Esophagus muscularis mucosa (tissue), 4 donors: Measurements from ENCODE around the gene RASGRF1. TPM values are rescaled to one million over a fixed set of nuclear protein-coding genes. Genes with fewer than 3 reads are reported as not detected.

Experiments used
- DNase-seq: peaks from one replicate; pipeline ENCODE4 v3.0.0-alpha.2; 2017; ENCODE audit errors: extremely low spot score
- H3K27ac ChIP-seq, 4 donors: fragments of 200-600 bp; sonication (generic); replicated peaks in 1 of 4; 1 replicate in 3 of 4; 2 replicates in 1 of 4; pipeline ENCODE4 v1.5.1; 2016 to 2019; ENCODE audit warnings: mild to moderate bottlenecking in 1 of 4
- H3K27me3 ChIP-seq, 4 donors: fragments of 200-600 bp; sonication (generic); one replicate each; pipeline versions ENCODE4 v1.5.1 to v1.6.0; 2016 to 2019
- H3K36me3 ChIP-seq, 4 donors: fragments of 200-600 bp; sonication (generic); one replicate each; pipeline ENCODE4 v1.5.1; 2016 to 2019
- H3K4me1 ChIP-seq, 4 donors: fragments of 200-600 bp; sonication (generic); one replicate each; pipeline ENCODE4 v1.5.1; 2016 to 2019
- H3K4me3 ChIP-seq, 4 donors: fragments of 200-600 bp; sonication (generic); 1 replicate in 2 of 4; 2 replicates in 2 of 4; pipeline ENCODE4 v1.5.1; 2016 to 2019; ENCODE audit warnings: mild to moderate bottlenecking in 4 of 4, moderate library complexity in 1 of 4
- H3K9me3 ChIP-seq, 4 donors: fragments of 200-600 bp; sonication (generic); 1 replicate in 3 of 4; 2 replicates in 1 of 4; pipeline ENCODE4 v1.5.1; 2016 to 2019
- CTCF ChIP-seq, 3 experiments: fragments of 200-600 bp in 2 of 3; fragments of 450-650 bp in 1 of 3; sonication (generic) in 2 of 3; IDR thresholded peaks; one replicate each; pipeline ENCODE4 v1.5.1; 2017 to 2019; ENCODE audit warnings: antibody characterized with exemption in 3 of 3, mild to moderate bottlenecking in 2 of 3, moderate library complexity in 1 of 3
- EP300 ChIP-seq: sonication (generic); formaldehyde crosslinking; IDR thresholded peaks from one replicate; pipeline ENCODE4 v1.6.1; 2017; ENCODE audit warnings: antibody characterized with exemption
- POLR2A ChIP-seq: fragments of 450-650 bp; IDR thresholded peaks from one replicate; pipeline ENCODE4 v1.6.1; 2017; ENCODE audit warnings: antibody characterized with exemption, moderate library complexity, mild to moderate bottlenecking, low read depth
- POLR2AphosphoS5 ChIP-seq, 2 donors: sonication (generic); formaldehyde crosslinking; IDR thresholded peaks; one replicate each; pipeline ENCODE4 v1.6.1; 2017; ENCODE audit warnings: antibody characterized with exemption in 2 of 2
- WGBS: methylation state at CpG from one replicate; pipeline ENCODE4 v1.1.5; 2018; 5-methylcytosine and 5-hydroxymethylcytosine counted together
- intact Hi-C: fragments of 100-400 bp; cut with DNase I; formaldehyde crosslinking; loops from one replicate; pipeline ENCODE4 v1.15.1; 2023
- total RNA-seq, 4 donors: library from RNA; depleted of rRNA; stranded (reverse); fragments of >200 nt; gene quantifications; one replicate each; pipeline versions ENCODE4 v1.1.0 to v1.2.1, GENCODE V29; 2016

Gene RASGRF1
- under 1 TPM in 2 of 4 donors, not detected in 2; 0.17 to 0.23 TPM for total RNA-seq

GRCh38 chr15:79090487-79091203 is at the start of gene RASGRF1:
TSS of gene RASGRF1 (minus strand) at chr15:79090780. CDS start at chr15:79090498, 282 bp downstream.
- peak within 1 kb of the TSS; percentile 25 to 42 (median 33) for H3K4me3 ChIP-seq
- intact Hi-C loops, result no loop called here
- TF ChIP-seq EP300 (no peak), POLR2AphosphoS5 (IDR thresholded peaks at IDR 0.05) (no peak), CTCF (IDR thresholded peaks at IDR 0.05) (no peak), POLR2A (no peak)

GRCh38 chr15:79136434-79137046 is 46.0 kb upstream of the RASGRF1 start:
- no peak for DNase-seq
- intact Hi-C loops, result no loop called here
- H3K27me3 ChIP-seq, result peaks cover 0 to 6% (median 0%) of the 10 kb centered on the region in 4 donors
- 70% methylated on average over 3 of the region's 3 CpGs for WGBS
- H3K4me3 ChIP-seq, result no peak overlapping the region
- H3K36me3 ChIP-seq, result no peaks in the 10 kb centered on the region
- H3K4me1 ChIP-seq, result no peaks in the 10 kb centered on the region
- H3K9me3 ChIP-seq, result peaks cover 0 to 4% (median 2%) of the 10 kb centered on the region in 4 donors
- TF ChIP-seq EP300 (no peak), CTCF (IDR thresholded peaks at IDR 0.05) (no peak), POLR2AphosphoS5 (IDR thresholded peaks at IDR 0.05) (no peak), POLR2A (no peak)
- no peak overlapping the region for H3K27ac ChIP-seq

More at GRCh38 chr15:79090487-79091203, at the start of gene RASGRF1:
- peaks cover 18 to 29% (median 26%) of the 10 kb centered on the region in 4 donors for H3K4me1 ChIP-seq
- no peaks in the 10 kb centered on the region for H3K9me3 ChIP-seq
- WGBS, result under 1% methylated on average over 24 of the region's 61 CpGs
- no peak within 1 kb of the TSS for H3K27ac ChIP-seq
- no peaks in the 10 kb centered on the region for H3K36me3 ChIP-seq
- DNase-seq, result no peak
- peaks cover 0 to 92% (median 27%) of the 10 kb centered on the region in 4 donors for H3K27me3 ChIP-seq

GRCh38 chr15:79133309-79133708 is 42.7 kb upstream of the RASGRF1 start:
- intact Hi-C loops, result no loop called here
- H3K4me1 ChIP-seq, result no peaks in the 10 kb centered on the region
- peaks cover 0 to 23% (median 3%) of the 10 kb centered on the region in 4 donors for H3K27me3 ChIP-seq
- peaks cover 0 to 16% (median 14%) of the 10 kb centered on the region in 4 donors for H3K9me3 ChIP-seq
- WGBS, result 91% methylated on average over 2 of the region's 2 CpGs
- H3K36me3 ChIP-seq, result no peaks in the 10 kb centered on the region
- no peak for TF ChIP-seq CTCF (IDR thresholded peaks at IDR 0.05)
- no peak for TF ChIP-seq POLR2A
- no peak for TF ChIP-seq EP300
- no peak for TF ChIP-seq POLR2AphosphoS5 (IDR thresholded peaks at IDR 0.05)
- DNase-seq, result no peak
- H3K4me3 ChIP-seq, result no peak overlapping the region
- H3K27ac ChIP-seq, result no peak overlapping the region

GRCh38 chr15:79132770-79133169 is 42.2 kb upstream of the RASGRF1 start:
- no peak for TF ChIP-seq POLR2AphosphoS5 (IDR thresholded peaks at IDR 0.05)
- Histone ChIP-seq H3K9me3 (peaks cover 0 to 18% (median 16%) of the 10 kb centered on the region in 4 donors), H3K36me3 (no peaks in the 10 kb centered on the region), H3K27me3 (peaks cover 0 to 24% (median 3%) of the 10 kb centered on the region in 4 donors), H3K27ac (no peak overlapping the region), H3K4me3 (no peak overlapping the region), H3K4me1 (no peaks in the 10 kb centered on the region)
- no peak for DNase-seq
- intact Hi-C loops, result no loop called here
- 94% methylated on average over 1 of the region's 1 CpG for WGBS

- Histone ChIP-seq H3K27me3 (peaks cover 0 to 24% (median 3%) of the 10 kb centered on the region in 4 donors), H3K27ac (no peak overlapping the region), H3K4me1 (no peaks in the 10 kb centered on the region), H3K4me3 (no peak overlapping the region), H3K9me3 (peaks cover 0 to 18% (median 16%) of the 10 kb centered on the region in 4 donors), H3K36me3 (no peaks in the 10 kb centered on the region)
- TF ChIP-seq POLR2A, result no peak
- no peak for TF ChIP-seq POLR2AphosphoS5 (IDR thresholded peaks at IDR 0.05)
- no peak for TF ChIP-seq CTCF (IDR thresholded peaks at IDR 0.05)
- TF ChIP-seq EP300, result no peak
- intact Hi-C loops, result no loop called here
- peak; percentile 78 for DNase-seq
These were observed 41.8 kb upstream of the RASGRF1 start for GRCh38 chr15:79132361-79132760.
